ENCODE data around the gene LRRFIP2. TPM values are rescaled to one million over a fixed set of nuclear protein-coding genes. Genes with fewer than 3 reads are reported as not detected.

Gene LRRFIP2
- polyA plus RNA-seq, 6 donors from 2014 or later, result 7.6 to 20.6 (median 15.5) TPM

- Mint-ChIP-seq H3K27ac (no peak overlapping the region), H3K27me3 (no peaks in the 10 kb centered on the region), H3K4me3 (no peak overlapping the region), H3K4me1 (peaks cover 9 to 11% (median 10%) of the 10 kb centered on the region in 3 donors), H3K36me3 (peaks cover 27 to 30% of the 10 kb centered on the region in 2 donors), H3K9me3 (no peaks in the 10 kb centered on the region)
- DNase-seq (no peak), ATAC-seq (ENCODE audit: low read depth in 2 of 2) (no peak)
Observed at GRCh38 chr3:37028329-37028728, 146.1 kb downstream of the LRRFIP2 start.

- no peak overlapping the region for H3K4me3 Mint-ChIP-seq
Observed at GRCh38 chr3:37026851-37027250, 147.5 kb downstream of the LRRFIP2 start.

GRCh38 chr3:37025561-37026335 lies 148.6 kb downstream of the LRRFIP2 start:
- Mint-ChIP-seq H3K27ac (peak overlapping the region in 1 of 6 donors; percentile 43), H3K36me3 (peaks cover 35 to 43% of the 10 kb centered on the region in 2 donors), H3K27me3 (no peaks in the 10 kb centered on the region), H3K9me3 (no peaks in the 10 kb centered on the region), H3K4me3 (peak overlapping the region in 1 of 8 donors; percentile 55), H3K4me1 (peaks cover 9 to 15% (median 13%) of the 10 kb centered on the region in 3 donors)
- ATAC-seq (ENCODE audit: low read depth in 2 of 2) (no peak), DNase-seq (no peak)

More at GRCh38 chr3:37026851-37027250, 147.5 kb downstream of the LRRFIP2 start:
- Mint-ChIP-seq H3K9me3 (no peaks in the 10 kb centered on the region), H3K36me3 (peaks cover 28 to 33% of the 10 kb centered on the region in 2 donors), H3K27ac (no peak overlapping the region), H3K27me3 (no peaks in the 10 kb centered on the region), H3K4me1 (peaks cover 9 to 13% (median 11%) of the 10 kb centered on the region in 3 donors)
- DNase-seq (no peak), ATAC-seq (ENCODE audit: low read depth in 2 of 2) (no peak)

DNA sequence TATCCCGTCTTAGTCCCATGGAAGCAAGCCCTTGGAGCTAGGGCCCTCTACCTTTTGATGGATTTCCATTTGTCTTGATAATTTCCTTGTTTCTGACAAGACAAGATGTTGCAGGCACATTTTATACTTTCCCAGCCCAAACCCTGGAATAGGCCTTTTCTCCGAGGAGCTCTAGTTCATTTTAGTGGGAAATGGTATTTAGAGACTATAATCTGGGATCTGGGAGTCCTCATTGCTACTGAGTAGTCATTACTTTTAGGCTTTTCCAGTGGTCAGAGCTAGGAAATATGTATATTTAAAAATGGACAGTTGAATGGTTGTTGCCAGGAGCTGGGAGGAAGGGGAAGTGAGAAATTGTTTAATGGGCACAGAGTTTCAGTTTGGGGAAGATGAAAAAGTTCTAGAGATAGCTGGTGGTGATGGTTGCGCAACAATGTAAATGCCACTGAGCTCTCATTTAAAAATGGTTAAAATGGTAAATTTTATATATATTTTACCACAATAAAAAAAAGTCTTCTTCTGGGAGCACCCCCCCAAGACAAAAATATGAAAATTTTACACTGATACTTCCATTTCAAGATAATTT lies 149.5 kb downstream of the LRRFIP2 start:
- Mint-ChIP-seq H3K4me1 (peaks cover 9 to 15% (median 13%) of the 10 kb centered on the region in 3 donors), H3K27ac (peak overlapping the region in 2 of 6 donors; percentile 16 to 81), H3K27me3 (no peaks in the 10 kb centered on the region), H3K36me3 (peaks cover 41 to 50% of the 10 kb centered on the region in 2 donors), H3K4me3 (no peak overlapping the region), H3K9me3 (no peaks in the 10 kb centered on the region)
- ATAC-seq (ENCODE audit: low read depth in 2 of 2), result peak; percentile 55 to 65
- DNase-seq, result peak; percentile 3

GRCh38 chr3:37024092-37024491 lies 150.3 kb downstream of the LRRFIP2 start:
- Mint-ChIP-seq H3K36me3 (peaks cover 41 to 50% of the 10 kb centered on the region in 2 donors), H3K27me3 (no peaks in the 10 kb centered on the region), H3K4me3 (no peak overlapping the region), H3K9me3 (no peaks in the 10 kb centered on the region), H3K27ac (peak overlapping the region in 3 of 6 donors; percentile 11 to 67 (median 52)), H3K4me1 (peaks cover 9 to 15% (median 13%) of the 10 kb centered on the region in 3 donors)
- no peak for ATAC-seq (ENCODE audit: low read depth in 2 of 2)
- DNase-seq, result no peak

DNA sequence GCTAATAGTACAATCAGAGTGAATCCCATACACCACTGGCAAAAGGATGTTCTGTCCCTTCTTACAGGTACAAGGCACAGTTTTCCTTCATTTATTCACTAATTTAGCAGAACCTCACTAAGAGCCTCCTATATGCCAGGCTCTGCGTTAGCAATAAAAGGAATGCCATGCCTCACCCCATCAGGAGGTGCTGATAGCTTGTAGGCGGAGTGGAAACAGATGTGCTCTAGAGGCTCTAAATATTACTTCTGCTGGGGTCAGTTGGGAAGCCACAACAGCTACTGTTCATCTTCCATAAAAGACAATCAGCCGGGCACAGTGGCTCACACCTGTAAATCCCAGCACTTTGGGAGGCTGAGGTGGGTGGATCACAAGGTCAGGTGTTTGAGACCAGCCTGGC lies 156.7 kb downstream of the LRRFIP2 start:
- DNase-seq, result no peak
- Mint-ChIP-seq H3K9me3 (no peaks in the 10 kb centered on the region), H3K27ac (no peak overlapping the region), H3K4me1 (peaks cover 0 to 3% (median 3%) of the 10 kb centered on the region in 3 donors), H3K27me3 (no peaks in the 10 kb centered on the region), H3K4me3 (no peak overlapping the region), H3K36me3 (peaks cover 40 to 51% of the 10 kb centered on the region in 2 donors)
- ATAC-seq (ENCODE audit: low read depth in 2 of 2), result no peak

DNA sequence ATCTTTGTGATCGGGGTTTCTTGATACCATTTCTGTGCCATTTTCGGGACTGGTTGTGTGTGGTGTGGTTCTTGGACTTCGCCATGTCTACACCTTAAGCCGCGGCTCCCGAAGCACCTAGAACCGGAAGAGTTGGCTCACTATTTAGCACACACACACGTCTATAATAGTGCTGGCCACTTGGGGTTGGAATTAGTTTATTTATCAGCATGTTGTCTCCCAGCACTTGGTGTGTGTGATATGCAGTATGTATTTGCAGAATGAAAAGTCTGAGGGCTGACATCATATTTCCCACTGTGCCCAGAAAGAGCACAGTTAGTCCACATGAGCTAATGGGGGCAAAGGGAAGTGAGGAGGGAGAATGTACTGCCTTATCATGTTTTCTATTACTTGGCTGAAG lies 157.5 kb downstream of the LRRFIP2 start:
- no peaks in the 10 kb centered on the region for H3K9me3 Mint-ChIP-seq
- ATAC-seq (ENCODE audit: low read depth in 2 of 2), result no peak
- no peak overlapping the region for H3K4me3 Mint-ChIP-seq
- no peaks in the 10 kb centered on the region for H3K27me3 Mint-ChIP-seq
- peaks cover 33 to 44% of the 10 kb centered on the region in 2 donors for H3K36me3 Mint-ChIP-seq
- H3K27ac Mint-ChIP-seq, result peak overlapping the region in 2 of 6 donors; percentile 39 to 49
- DNase-seq, result no peak
- H3K4me1 Mint-ChIP-seq, result peaks cover 0 to 3% (median 0%) of the 10 kb centered on the region in 3 donors

- no peak for DNase-seq
- peaks cover 31 to 36% of the 10 kb centered on the region in 2 donors for H3K36me3 Mint-ChIP-seq
- ATAC-seq (ENCODE audit: low read depth in 2 of 2), result no peak
- no peaks in the 10 kb centered on the region for H3K9me3 Mint-ChIP-seq
- H3K27me3 Mint-ChIP-seq, result no peaks in the 10 kb centered on the region
- no peak overlapping the region for H3K27ac Mint-ChIP-seq
- no peak overlapping the region for H3K4me3 Mint-ChIP-seq
- peaks cover 0 to 5% (median 0%) of the 10 kb centered on the region in 3 donors for H3K4me1 Mint-ChIP-seq
Observed at GRCh38 chr3:37015642-37016041, 158.7 kb downstream of the LRRFIP2 start.

- Mint-ChIP-seq H3K4me1 (peaks cover 0 to 6% (median 0%) of the 10 kb centered on the region in 3 donors), H3K27me3 (no peaks in the 10 kb centered on the region), H3K9me3 (no peaks in the 10 kb centered on the region), H3K27ac (peak overlapping the region in 1 of 6 donors; percentile 66), H3K4me3 (peak overlapping the region in 2 of 8 donors; percentile 15 to 61), H3K36me3 (peaks cover 26 to 30% of the 10 kb centered on the region in 2 donors)
- DNase-seq (no peak), ATAC-seq (ENCODE audit: low read depth in 2 of 2) (no peak)
Observed at GRCh38 chr3:37014620-37015019, 159.8 kb downstream of the LRRFIP2 start.

Other genes with a start within 250 kb of the LRRFIP2 start
- gene TRANK1, start 229.5 kb downstream of the LRRFIP2 start, polyA plus RNA-seq (ENCODE audit: low read depth in 6 of 6), result 10 to 100 TPM in 5 of 6 donors, under 1 TPM in 1; 0.56 to 25.1 (median 20.4) TPM
- gene EPM2AIP1, start 181.5 kb downstream of the LRRFIP2 start, polyA plus RNA-seq (ENCODE audit: low read depth in 6 of 6), result 10 to 100 TPM in 1 of 6 donors, 1 to 10 TPM in 5; 6.9 to 13.7 (median 7.4) TPM
- 10 to 100 TPM; 24.4 to 39.9 (median 26.7) TPM for gene MLH1, start 181.1 kb downstream of the LRRFIP2 start, polyA plus RNA-seq (ENCODE audit: low read depth in 6 of 6)
- gene GOLGA4, start 68.7 kb upstream of the LRRFIP2 start, polyA plus RNA-seq (ENCODE audit: low read depth in 6 of 6), result 10 to 100 TPM in 2 of 6 donors, 1 to 10 TPM in 4; 4.2 to 30.3 (median 8.5) TPM